UCSD-AML1 (cell line): ENCODE results near the gene UNC5C.

ENCODE experiments used
- DNase-seq: peaks from one replicate; lab custom pipeline; 2025; ENCODE audit not compliant: unreplicated experiment; lab: John Stamatoyannopoulos, UW

The UNC5C gene

GRCh38 chr4:95224402-95224801 is 324.4 kb downstream of the UNC5C start:
- no peak for DNase-seq

- no peak for DNase-seq
Measured at GRCh38 chr4:95220205-95221175, 328.3 kb downstream of the UNC5C start.

DNA sequence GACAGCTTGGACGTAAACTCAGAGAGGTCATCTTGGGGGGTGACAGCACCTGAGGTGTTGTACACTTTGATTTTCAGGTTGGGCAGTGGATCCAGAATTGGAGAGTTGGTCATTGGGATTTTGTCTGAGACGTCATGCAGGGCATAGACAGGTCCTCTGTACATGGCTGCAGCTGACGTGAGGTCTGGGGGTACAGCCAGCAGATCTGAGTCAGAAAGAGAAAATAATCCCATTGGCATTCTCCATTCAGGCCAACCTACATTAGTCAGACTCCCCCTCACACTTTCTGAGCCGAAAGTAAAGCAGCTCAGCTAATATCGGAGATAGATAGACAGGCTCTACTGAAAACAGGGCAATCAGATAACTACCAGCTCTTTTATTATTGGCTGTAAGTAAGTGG is 329.7 kb downstream of the UNC5C start:
- DNase-seq: no peak

GRCh38 chr4:95217197-95217596 is 331.6 kb downstream of the UNC5C start:
- no peak for DNase-seq

- no peak for DNase-seq
Measured at GRCh38 chr4:95216636-95217035, 332.1 kb downstream of the UNC5C start.

DNA sequence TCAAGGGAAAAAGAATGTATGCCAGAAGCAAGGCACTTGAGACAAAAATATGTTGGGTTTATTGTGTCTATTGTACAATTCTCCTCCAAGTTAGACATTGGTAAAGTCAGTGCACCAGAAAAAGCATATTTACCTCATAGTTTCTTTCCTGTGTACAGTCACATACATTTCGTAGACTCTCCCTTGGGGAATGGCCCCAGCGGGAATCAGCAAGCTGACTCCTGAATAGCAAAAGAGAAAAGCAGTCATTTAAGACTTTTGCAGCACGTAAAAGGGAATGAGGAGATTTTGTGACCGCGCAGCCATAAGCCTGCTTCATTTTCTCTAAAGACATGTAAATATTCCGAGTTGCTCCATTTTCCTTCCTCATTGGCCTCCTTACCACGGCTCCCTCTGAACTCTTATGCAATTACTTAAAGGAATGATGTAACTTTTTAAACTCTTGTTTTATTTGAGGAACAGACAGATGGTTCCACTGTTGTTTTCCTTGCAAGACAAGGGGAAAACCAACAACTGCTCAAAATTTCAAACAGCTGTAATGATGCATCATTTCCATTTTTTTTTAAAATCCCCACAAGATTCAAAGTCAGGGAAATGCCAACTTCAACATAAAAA is 332.7 kb downstream of the UNC5C start:
- no peak for DNase-seq

DNA sequence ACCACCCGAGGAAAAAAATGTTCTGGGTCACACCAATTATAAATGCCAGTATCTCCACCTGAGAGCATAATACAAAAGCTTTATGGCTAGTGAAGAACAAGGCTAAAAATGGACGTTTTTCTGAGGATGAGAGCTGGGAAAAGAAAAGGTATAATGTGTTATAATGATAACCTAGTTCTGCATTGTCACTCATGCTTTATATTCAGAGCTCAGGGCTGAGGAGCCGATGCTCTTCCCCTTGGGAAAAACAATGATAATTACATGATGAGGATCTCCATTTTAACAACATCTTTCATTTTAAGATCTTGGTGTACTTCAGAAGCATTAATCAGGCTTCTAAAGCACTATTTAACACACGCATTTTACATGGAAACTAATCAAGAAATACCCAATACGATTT is 333.7 kb downstream of the UNC5C start:
- no peak for DNase-seq

- DNase-seq: no peak
Measured at GRCh38 chr4:95214408-95214807, 334.4 kb downstream of the UNC5C start.

GRCh38 chr4:95213366-95213765 is 335.4 kb downstream of the UNC5C start:
- DNase-seq: no peak

- no peak for DNase-seq
Measured at GRCh38 chr4:95212692-95213091, 336.1 kb downstream of the UNC5C start.

DNA sequence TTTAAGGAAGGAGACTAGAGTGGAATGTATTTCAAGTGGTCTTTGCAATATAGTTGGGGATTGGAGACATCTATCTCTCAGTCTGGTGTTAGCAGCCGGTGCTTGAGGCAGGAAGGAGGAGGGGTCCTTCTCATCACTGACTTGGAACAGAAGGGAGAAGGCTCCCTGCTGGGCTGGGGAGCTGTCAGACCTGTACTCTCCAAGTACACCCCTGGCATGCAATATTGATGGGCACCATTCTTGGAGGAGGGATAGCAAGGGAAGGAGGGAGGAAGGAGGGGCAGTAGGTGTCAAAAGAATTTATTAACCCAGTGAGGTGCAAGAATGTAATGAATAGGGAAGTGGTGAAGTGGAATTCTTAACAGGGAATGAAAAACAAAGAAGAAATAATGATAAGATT is 338.8 kb downstream of the UNC5C start:
- no peak for DNase-seq

DNA sequence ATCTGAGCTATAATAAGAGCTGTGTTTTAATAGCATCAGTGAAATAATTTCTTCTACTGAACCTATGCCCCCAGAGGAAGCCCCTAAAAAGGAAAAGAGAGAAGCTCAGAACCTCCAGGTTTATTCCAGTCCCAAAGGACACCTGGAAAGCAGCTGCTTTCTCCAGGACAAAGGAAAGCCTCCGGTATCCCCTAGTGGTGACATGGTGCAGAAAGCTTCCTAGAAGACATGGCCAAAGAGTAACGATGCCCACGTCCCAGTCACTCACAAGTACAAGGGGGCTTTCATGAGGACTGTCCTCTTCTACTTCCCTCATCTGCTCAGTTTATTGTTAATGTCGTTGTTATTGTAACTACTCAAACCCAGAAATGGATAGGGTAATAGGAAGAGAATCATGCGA is 343.9 kb downstream of the UNC5C start:
- no peak for DNase-seq

- no peak for DNase-seq
Measured at GRCh38 chr4:95204267-95204844, 344.4 kb downstream of the UNC5C start.

GRCh38 chr4:95198961-95199360 is 349.8 kb downstream of the UNC5C start:
- DNase-seq: no peak

DNA sequence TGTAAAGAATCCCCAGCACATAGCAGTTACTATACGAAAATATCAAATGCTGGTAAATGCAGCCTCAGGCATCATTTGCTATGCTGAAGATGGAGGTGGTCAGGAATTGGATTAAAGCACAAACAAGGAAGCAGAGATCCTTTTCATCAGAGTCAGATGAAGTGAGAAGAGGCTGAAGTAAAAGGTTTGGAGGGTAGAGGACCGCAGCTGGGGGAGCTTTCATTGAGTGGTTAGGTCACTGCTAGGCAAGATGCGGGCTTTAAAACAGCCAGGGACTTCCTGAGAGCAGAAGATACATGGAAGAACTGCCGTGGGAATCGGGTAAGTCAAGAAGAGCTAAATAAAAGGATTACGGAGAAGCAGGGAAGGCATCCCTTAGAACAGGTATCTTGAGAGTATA is 351.4 kb downstream of the UNC5C start:
- no peak for DNase-seq

- DNase-seq: no peak
Measured at GRCh38 chr4:95193391-95194224, 355.2 kb downstream of the UNC5C start.

DNA sequence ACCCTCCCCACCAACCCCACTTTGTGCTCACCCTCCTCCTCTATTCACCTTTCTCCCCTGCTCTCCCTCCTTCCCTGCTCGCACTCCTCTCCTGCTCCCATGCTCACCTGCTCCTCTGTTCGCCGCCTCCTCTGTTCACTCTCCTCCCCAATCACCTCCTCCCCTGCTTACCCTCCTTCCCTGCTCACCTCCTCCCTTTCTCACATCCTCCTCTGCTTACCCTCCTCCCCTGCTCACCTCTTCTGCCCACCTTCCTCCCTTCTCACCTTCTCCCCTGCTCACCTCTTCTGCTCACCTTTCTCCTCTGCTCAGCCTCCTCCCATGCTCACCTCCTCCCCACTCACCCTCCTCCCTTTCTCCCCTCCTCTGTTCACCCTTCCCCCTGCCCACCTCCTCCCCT is 357.2 kb downstream of the UNC5C start:
- no peak for DNase-seq

DNA sequence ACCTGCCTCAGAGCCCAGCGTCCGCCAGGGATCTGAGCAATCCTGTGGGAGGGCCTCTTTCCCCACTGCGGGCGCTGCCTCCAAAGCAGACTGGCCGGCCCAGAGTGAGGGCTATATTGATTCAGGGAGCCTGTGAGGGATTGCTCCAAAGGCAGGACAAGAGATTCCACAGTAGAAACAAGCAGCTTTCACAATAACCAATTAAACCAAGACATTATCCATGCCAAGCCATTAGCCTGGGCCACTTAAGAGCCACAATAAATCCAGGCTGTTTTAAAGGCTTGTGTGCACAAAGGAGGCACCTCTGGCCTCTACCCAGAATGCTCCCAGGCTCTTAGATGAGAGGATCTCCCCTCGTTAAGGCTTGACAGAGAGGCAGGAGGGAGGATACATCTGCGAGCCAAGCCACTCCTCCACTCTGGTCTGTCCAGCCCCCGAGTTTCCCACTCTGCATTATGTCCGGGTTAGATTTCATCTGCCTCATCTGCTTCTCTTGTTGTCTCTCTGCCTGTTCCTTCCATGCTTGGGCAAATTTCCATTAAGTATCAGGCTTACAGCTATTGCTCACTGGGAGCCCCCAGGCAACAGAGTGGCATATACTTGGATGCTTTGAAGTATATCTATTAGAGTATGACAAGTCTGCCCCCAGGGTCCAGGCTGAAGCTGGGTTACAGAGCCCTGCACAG is 357.9 kb downstream of the UNC5C start:
- no peak for DNase-seq

GRCh38 chr4:95188701-95189370 is 359.9 kb downstream of the UNC5C start:
- no peak for DNase-seq

DNA sequence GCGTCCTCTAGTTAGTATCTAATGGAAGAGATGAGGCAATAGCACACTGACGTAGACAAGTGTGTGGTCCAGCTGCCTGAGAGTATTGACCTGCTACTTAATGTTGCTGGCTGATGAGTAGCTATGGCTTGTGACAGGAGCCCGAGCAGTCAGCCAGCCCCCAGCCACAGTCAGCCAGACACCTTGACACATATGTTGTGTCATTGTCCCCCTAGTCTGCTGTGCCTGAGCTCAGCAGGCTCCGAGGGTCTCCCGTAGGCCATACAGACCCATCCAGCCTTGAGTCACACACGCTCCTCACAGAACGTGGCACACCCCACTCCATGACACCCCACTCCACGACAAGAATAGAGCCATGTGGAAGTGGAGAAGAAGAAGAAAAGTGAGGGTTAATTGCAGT is 362.1 kb downstream of the UNC5C start:
- DNase-seq: no peak
